ENCODE measurements around the gene AMBN. TPM values are rescaled to one million over a fixed set of nuclear protein-coding genes. Genes with fewer than 3 reads are reported as not detected.

Gene AMBN
- total RNA-seq, 1 donor from 2014 or later, result not detected

DNA sequence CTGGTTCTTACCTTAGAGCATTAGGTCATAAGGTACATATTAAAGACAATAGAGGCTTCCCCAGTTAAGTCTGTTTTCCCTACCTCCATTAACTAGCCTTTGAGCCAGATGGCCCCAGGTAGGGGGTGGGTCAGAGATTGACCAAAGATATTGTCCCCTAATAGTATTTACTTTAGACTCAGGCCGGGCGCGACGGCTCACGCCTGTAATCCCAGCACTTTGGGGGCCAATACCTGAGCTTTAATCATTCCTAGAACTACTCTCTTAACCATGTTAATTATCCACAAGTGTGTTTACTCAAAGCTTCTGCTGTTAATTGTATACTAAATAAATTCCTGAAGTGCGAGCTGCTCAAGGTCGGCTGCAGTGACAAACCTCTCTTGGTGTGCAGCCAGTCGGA lies 28.0 kb upstream of the AMBN start:
- Histone ChIP-seq H3K36me3 (ENCODE audit: control insufficient read depth, insufficient read depth, low read length) (no peaks in the 10 kb centered on the region), H3K27me3 (ENCODE audit: control insufficient read depth, insufficient read depth, low read length) (no peaks in the 10 kb centered on the region), H3K4me3 (ENCODE audit: low read depth, low read length) (no peak overlapping the region)
- no peak for DNase-seq (ENCODE audit: low read depth)
- no peak for TF ChIP-seq CTCF (IDR thresholded peaks at IDR 0.05; ENCODE audit: insufficient read depth, low read length, poor library complexity, severe bottlenecking)

GRCh38 chr4:70570796-70571195 lies 21.3 kb upstream of the AMBN start:
- H3K27me3 ChIP-seq (ENCODE audit: control insufficient read depth, insufficient read depth, low read length), result no peaks in the 10 kb centered on the region
- no peaks in the 10 kb centered on the region for H3K36me3 ChIP-seq (ENCODE audit: control insufficient read depth, insufficient read depth, low read length)
- no peak for DNase-seq (ENCODE audit: low read depth)
- TF ChIP-seq CTCF (IDR thresholded peaks at IDR 0.05; ENCODE audit: insufficient read depth, low read length, poor library complexity, severe bottlenecking), result no peak
- H3K4me3 ChIP-seq (ENCODE audit: low read depth, low read length), result no peak overlapping the region

GRCh38 chr4:70571772-70572171 lies 20.3 kb upstream of the AMBN start:
- no peak overlapping the region for H3K4me3 ChIP-seq (ENCODE audit: low read depth, low read length)
- TF ChIP-seq CTCF (IDR thresholded peaks at IDR 0.05; ENCODE audit: insufficient read depth, low read length, poor library complexity, severe bottlenecking), result no peak
- no peak for DNase-seq (ENCODE audit: low read depth)
- H3K27me3 ChIP-seq (ENCODE audit: control insufficient read depth, insufficient read depth, low read length), result no peaks in the 10 kb centered on the region
- H3K36me3 ChIP-seq (ENCODE audit: control insufficient read depth, insufficient read depth, low read length), result no peaks in the 10 kb centered on the region

DNA sequence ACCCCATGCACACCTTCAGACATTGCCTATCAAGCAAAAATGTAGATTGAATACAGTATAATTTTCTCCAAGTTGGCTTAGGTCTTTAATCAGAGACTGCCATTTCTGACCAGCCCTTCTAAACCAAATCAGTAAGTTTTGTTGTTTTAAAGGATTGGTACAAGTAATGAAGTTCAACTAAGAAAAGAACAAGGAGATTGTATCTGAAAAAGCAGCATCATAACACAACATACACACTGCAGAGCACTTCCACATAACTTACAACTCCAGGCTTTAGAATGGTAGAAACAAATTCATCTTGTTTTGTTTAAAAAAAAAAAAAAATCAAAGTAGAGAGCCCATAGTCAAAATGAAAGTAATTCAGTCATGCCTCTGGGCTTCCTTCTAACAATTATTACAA lies 16.1 kb upstream of the AMBN start:
- Histone ChIP-seq H3K27me3 (ENCODE audit: control insufficient read depth, insufficient read depth, low read length) (no peaks in the 10 kb centered on the region), H3K36me3 (ENCODE audit: control insufficient read depth, insufficient read depth, low read length) (no peaks in the 10 kb centered on the region), H3K4me3 (ENCODE audit: low read depth, low read length) (no peak overlapping the region)
- DNase-seq (ENCODE audit: low read depth), result no peak
- no peak for TF ChIP-seq CTCF (IDR thresholded peaks at IDR 0.05; ENCODE audit: insufficient read depth, low read length, poor library complexity, severe bottlenecking)

DNA sequence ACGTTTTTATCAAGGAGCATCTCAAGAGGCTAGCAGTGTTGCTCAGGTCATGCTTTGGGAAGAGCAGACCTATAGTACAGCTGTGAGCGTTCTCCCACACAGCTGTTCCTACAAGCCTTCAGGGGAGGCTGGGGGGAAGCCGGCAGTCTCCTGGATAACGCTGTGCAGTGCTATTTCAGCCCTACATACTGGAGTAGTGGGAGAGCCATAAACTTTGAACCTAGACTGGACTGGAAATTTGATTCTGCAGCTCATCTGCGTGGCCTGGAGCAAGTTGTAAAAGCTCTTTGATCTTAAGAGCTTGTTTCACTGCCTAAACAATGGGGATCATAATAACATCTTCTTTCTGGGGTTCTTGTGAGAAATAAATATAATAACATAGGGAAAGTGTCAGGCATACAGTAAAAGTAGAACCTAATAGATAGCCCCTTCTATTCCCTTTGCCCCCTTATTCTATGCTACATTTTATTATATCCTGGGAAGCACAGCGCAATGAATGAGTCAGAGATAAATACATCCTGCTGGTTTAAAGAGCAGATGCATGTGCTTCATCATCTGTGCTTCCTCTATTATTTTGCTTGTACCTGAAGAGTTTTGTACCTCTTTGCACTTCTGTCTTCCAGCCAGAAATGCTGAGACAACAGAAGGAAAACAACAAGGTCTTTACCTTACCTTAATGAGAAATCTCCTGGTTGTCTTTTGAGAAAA lies 14.7 kb upstream of the AMBN start:
- Histone ChIP-seq H3K27me3 (ENCODE audit: control insufficient read depth, insufficient read depth, low read length) (no peaks in the 10 kb centered on the region), H3K36me3 (ENCODE audit: control insufficient read depth, insufficient read depth, low read length) (no peaks in the 10 kb centered on the region), H3K4me3 (ENCODE audit: low read depth, low read length) (no peak overlapping the region)
- DNase-seq (ENCODE audit: low read depth), result no peak
- no peak for TF ChIP-seq CTCF (IDR thresholded peaks at IDR 0.05; ENCODE audit: insufficient read depth, low read length, poor library complexity, severe bottlenecking)

GRCh38 chr4:70581980-70582379 lies 10.1 kb upstream of the AMBN start:
- no peaks in the 10 kb centered on the region for H3K27me3 ChIP-seq (ENCODE audit: control insufficient read depth, insufficient read depth, low read length)
- no peak for DNase-seq (ENCODE audit: low read depth)
- no peak overlapping the region for H3K4me3 ChIP-seq (ENCODE audit: low read depth, low read length)
- H3K36me3 ChIP-seq (ENCODE audit: control insufficient read depth, insufficient read depth, low read length), result no peaks in the 10 kb centered on the region
- no peak for TF ChIP-seq CTCF (IDR thresholded peaks at IDR 0.05; ENCODE audit: insufficient read depth, low read length, poor library complexity, severe bottlenecking)

All from kidney epithelial cell (primary cell).